Fibroblast of lung (primary cell): Measurements from ENCODE around the gene HOXA13. TPM values are rescaled to one million over a fixed set of nuclear protein-coding genes. Genes with fewer than 3 reads are reported as not detected.

ENCODE experiments used
- DNase-seq, 2 donors: peaks; one replicate each; pipeline versions ENCODE4 v3.0.0 to v3.0.0-alpha.2; 2010; ENCODE audit warnings: low read depth in 2 of 2
- H2AFZ ChIP-seq: 2 replicates; pipeline ENCODE4 v1.5.1; 2012; ENCODE audit warnings: low read length, control low read depth, inconsistent platforms
- H3K27ac ChIP-seq: 2 replicates; pipeline ENCODE4 v1.5.1; 2011; ENCODE audit warnings: low read length, control low read depth; ENCODE audit not compliant: insufficient read depth
- H3K27me3 ChIP-seq: 2 replicates; pipeline ENCODE4 v1.5.1; 2011; ENCODE audit warnings: mild to moderate bottlenecking, low read length; ENCODE audit not compliant: control insufficient read depth, insufficient read depth
- H3K36me3 ChIP-seq: 2 replicates; pipeline ENCODE4 v1.5.1; 2011; ENCODE audit warnings: low read length; ENCODE audit not compliant: control insufficient read depth, insufficient read depth
- H3K4me1 ChIP-seq: 2 replicates; pipeline ENCODE4 v1.5.1; 2011; ENCODE audit warnings: low read length; ENCODE audit not compliant: control insufficient read depth, insufficient read depth; ENCODE audit errors: extremely low read depth
- H3K4me2 ChIP-seq: 2 replicates; pipeline ENCODE4 v1.5.1; 2011; ENCODE audit warnings: low read length, control low read depth; ENCODE audit not compliant: insufficient read depth; ENCODE audit errors: extremely low read depth
- H3K4me3 ChIP-seq, 4 experiments: fragments of 200-600 bp in 1 of 4; sonication (generic) in 1 of 4; replicated peaks in 1 of 4; 2 replicates each; pipeline ENCODE4 v1.5.1; 2011 to 2016; ENCODE audit warnings: low read length in 4 of 4, low read depth in 3 of 4, mild to moderate bottlenecking in 3 of 4, control low read depth in 2 of 4, inconsistent platforms in 1 of 4, mixed read lengths in 1 of 4; ENCODE audit not compliant: insufficient read depth in 1 of 4; ENCODE audit errors: control extremely low read depth in 1 of 4
- H3K79me2 ChIP-seq: 2 replicates; pipeline ENCODE4 v1.5.1; 2012; ENCODE audit warnings: mild to moderate bottlenecking, low read length, inconsistent platforms; ENCODE audit not compliant: control insufficient read depth, insufficient read depth
- H3K9ac ChIP-seq: 2 replicates; pipeline ENCODE4 v1.5.1; 2011; ENCODE audit warnings: mild to moderate bottlenecking, low read length, control low read depth; ENCODE audit not compliant: insufficient read depth
- H3K9me3 ChIP-seq: 2 replicates; pipeline ENCODE4 v1.5.1; 2012; ENCODE audit warnings: low read depth, low read length; ENCODE audit not compliant: control insufficient read depth, insufficient read depth
- H4K20me1 ChIP-seq: 2 replicates; pipeline ENCODE4 v1.5.1; 2011; ENCODE audit warnings: low read length; ENCODE audit not compliant: control insufficient read depth, insufficient read depth; ENCODE audit errors: extremely low read depth
- CTCF ChIP-seq, 2 donors: IDR thresholded peaks in 1 of 2; conservative IDR thresholded peaks in 1 of 2; 1 replicate in 1 of 2; 2 replicates in 1 of 2; pipeline ENCODE4 v1.5.1; 2011 to 2012; ENCODE audit warnings: low read length in 2 of 2, control low read depth in 1 of 2, inconsistent platforms in 1 of 2, low read depth in 1 of 2, mild to moderate bottlenecking in 1 of 2
- EZH2 ChIP-seq: IDR thresholded peaks from 2 replicates; pipeline ENCODE4 v1.5.1; 2012; ENCODE audit warnings: low read length, control low read depth, mild to moderate bottlenecking; ENCODE audit errors: missing control alignments
- polyA plus RNA-seq, 2 donors: library from polyadenylated mRNA; depleted of rRNA in 1 of 2; stranded (reverse) in 1 of 2; unstranded in 1 of 2; fragments of >200 nt; gene quantifications; 2 replicates each; pipeline ENCODE4 v1.2.1, GENCODE V29; 2011 to 2012; ENCODE audit warnings: missing spikeins in 1 of 2
- total RNA-seq: library from RNA; depleted of rRNA; stranded (reverse); fragments of >200 nt; gene quantifications from 2 replicates; pipeline ENCODE4 v1.2.1, GENCODE V29; 2014

HOXA13 gene
- total and polyA plus RNA-seq, 2 donors (not counting 1 experiment from before 2014, with no cell fraction given) = not detected

- Histone ChIP-seq H3K36me3 (no peaks in the 10 kb centered on the region), H3K27me3 (peaks cover 84% of the 10 kb centered on the region), H3K9me3 (no peaks in the 10 kb centered on the region), H3K9ac (no peak overlapping the region), H3K4me3 (no peak overlapping the region), H3K79me2 (no peaks in the 10 kb centered on the region), H3K27ac (no peak overlapping the region), H2AFZ (no peak overlapping the region), H4K20me1 (no peaks in the 10 kb centered on the region), H3K4me1 (no peaks in the 10 kb centered on the region), H3K4me2 (no peak overlapping the region)
- no peak for DNase-seq
- TF ChIP-seq CTCF (conservative IDR thresholded peaks at IDR 0.05 in 1 of 2, IDR thresholded peaks at IDR 0.05 in 1 of 2; ENCODE audit: low read depth in 1 of 2, low read length in 2 of 2) = no peak
- TF ChIP-seq EZH2 = peak; percentile 31
Measured at GRCh38 chr7:27212497-27213432, 12.9 kb upstream of the HOXA13 start.

- Histone ChIP-seq H3K79me2 (no peaks in the 10 kb centered on the region), H3K9ac (no peak overlapping the region), H3K27me3 (peaks cover 81% of the 10 kb centered on the region), H4K20me1 (no peaks in the 10 kb centered on the region), H3K9me3 (no peaks in the 10 kb centered on the region), H3K4me3 (no peak overlapping the region), H3K27ac (no peak overlapping the region), H2AFZ (no peak overlapping the region), H3K36me3 (no peaks in the 10 kb centered on the region), H3K4me1 (no peaks in the 10 kb centered on the region), H3K4me2 (no peak overlapping the region)
- TF ChIP-seq EZH2 = peak; percentile 0
- no peak for TF ChIP-seq CTCF (conservative IDR thresholded peaks at IDR 0.05 in 1 of 2, IDR thresholded peaks at IDR 0.05 in 1 of 2; ENCODE audit: low read depth in 1 of 2, low read length in 2 of 2)
- DNase-seq = no peak
Measured at GRCh38 chr7:27211764-27212204, 11.9 kb upstream of the HOXA13 start.

GRCh38 chr7:27211084-27211446 is 11.2 kb upstream of the HOXA13 start:
- Histone ChIP-seq H3K4me3 (no peak overlapping the region), H2AFZ (no peak overlapping the region), H3K4me1 (no peaks in the 10 kb centered on the region), H3K9me3 (no peaks in the 10 kb centered on the region), H3K4me2 (no peak overlapping the region), H3K27ac (no peak overlapping the region), H3K27me3 (peaks cover 80% of the 10 kb centered on the region), H3K79me2 (no peaks in the 10 kb centered on the region), H4K20me1 (no peaks in the 10 kb centered on the region), H3K36me3 (no peaks in the 10 kb centered on the region), H3K9ac (no peak overlapping the region)
- DNase-seq = no peak
- TF ChIP-seq EZH2 = peak; percentile 6
- no peak for TF ChIP-seq CTCF (conservative IDR thresholded peaks at IDR 0.05 in 1 of 2, IDR thresholded peaks at IDR 0.05 in 1 of 2; ENCODE audit: low read depth in 1 of 2, low read length in 2 of 2)
